GM23248 (cell line): ENCODE data around the gene PIP4K2C. TPM values are rescaled to one million over a fixed set of nuclear protein-coding genes. Genes with fewer than 3 reads are reported as not detected.
A peak's percentile ranks its signal among the peaks of the same experiment; 100 is the strongest.

Source experiments
- DNase-seq: peaks from one replicate; pipeline ENCODE4 v3.0.0-alpha.2; 2015
- H2AFZ ChIP-seq: fragments of 200-600 bp; sonication (generic); 2 replicates; pipeline ENCODE4 v1.6.1; 2016; ENCODE audit warnings: antibody characterized with exemption
- H3F3A ChIP-seq: fragments of 200-600 bp; sonication (generic); 2 replicates; pipeline ENCODE4 v1.6.1; 2016; ENCODE audit warnings: mild to moderate bottlenecking, antibody characterized with exemption, mixed run types; ENCODE audit not compliant: insufficient read depth
- H3K27ac ChIP-seq: fragments of 200-600 bp; sonication (generic); 2 replicates; pipeline ENCODE4 v1.5.1; 2016; ENCODE audit warnings: mild to moderate bottlenecking
- H3K27me3 ChIP-seq: fragments of 200-600 bp; sonication (generic); replicated peaks from 2 replicates; pipeline ENCODE4 v1.6.1; 2016; ENCODE audit warnings: mild to moderate bottlenecking; ENCODE audit not compliant: insufficient read depth
- H3K36me3 ChIP-seq: fragments of 200-600 bp; sonication (generic); 2 replicates; pipeline ENCODE4 v1.6.1; 2016; ENCODE audit warnings: low read depth, mild to moderate bottlenecking
- H3K4me1 ChIP-seq: fragments of 200-600 bp; sonication (generic); 2 replicates; pipeline ENCODE4 v1.6.1; 2016; ENCODE audit warnings: mild to moderate bottlenecking; ENCODE audit not compliant: insufficient read depth
- H3K4me2 ChIP-seq: fragments of 200-600 bp; sonication (generic); one replicate; pipeline ENCODE4 v1.6.1; 2016; ENCODE audit warnings: mild to moderate bottlenecking; ENCODE audit not compliant: unreplicated experiment
- H3K4me3 ChIP-seq: fragments of 200-600 bp; sonication (generic); 2 replicates; pipeline ENCODE4 v1.5.1; 2016; ENCODE audit warnings: mild to moderate bottlenecking
- H3K79me2 ChIP-seq: fragments of 200-600 bp; sonication (generic); 2 replicates; pipeline ENCODE4 v1.6.1; 2016; ENCODE audit warnings: mild to moderate bottlenecking; ENCODE audit not compliant: insufficient read depth
- H3K9ac ChIP-seq: fragments of 200-600 bp; sonication (generic); 2 replicates; pipeline ENCODE4 v1.6.1; 2016; ENCODE audit warnings: mild to moderate bottlenecking
- H3K9me2 ChIP-seq: fragments of 200-600 bp; sonication (generic); 2 replicates; pipeline ENCODE4 v1.6.1; 2016; ENCODE audit warnings: mixed run types, mild to moderate bottlenecking, moderate library complexity; ENCODE audit not compliant: insufficient read depth
- H3K9me3 ChIP-seq: fragments of 200-600 bp; sonication (generic); one replicate; pipeline ENCODE4 v1.6.1; 2017; ENCODE audit warnings: low read depth
- H4K20me1 ChIP-seq: fragments of 200-600 bp; sonication (generic); 2 replicates; pipeline ENCODE4 v1.6.0; 2016; ENCODE audit not compliant: insufficient read depth
- EZH2 ChIP-seq: fragments of 200-600 bp; sonication (generic); IDR thresholded peaks from 2 replicates; pipeline ENCODE4 v1.6.1; 2018; ENCODE audit warnings: antibody characterized with exemption, mild to moderate bottlenecking; ENCODE audit not compliant: insufficient read depth, poor library complexity, severe bottlenecking
- EZH2phosphoT487 ChIP-seq: fragments of 200-600 bp; sonication (generic); IDR thresholded peaks from 2 replicates; pipeline ENCODE4 v1.6.1; 2018; ENCODE audit warnings: antibody characterized with exemption, moderate library complexity, mild to moderate bottlenecking, low read depth; ENCODE audit not compliant: insufficient read depth
- WGBS, 2 experiments: methylation state at CpG; one replicate each; pipeline ENCODE4 v1.1.6; 2015 to 2017; ENCODE audit warnings: low lambda C conversion rate in 2 of 2, low coverage in 1 of 2; ENCODE audit errors: missing lambda C conversion rate in 2 of 2; 5-methylcytosine and 5-hydroxymethylcytosine counted together
- in situ Hi-C: fragments of 300-500 bp; cut with MboI; formaldehyde crosslinking; loops from 2 replicates; pipeline ENCODE4 v1.15.0; 2020
- polyA plus RNA-seq: library from polyadenylated mRNA; unstranded; fragments of >200 nt; fragmentation: Nextera tagmentation; extraction: Ambion mirVana; gene quantifications from 2 replicates; pipeline ENCODE4 v1.2.1, GENCODE V29; 2016
- total RNA-seq: library from RNA; depleted of rRNA; stranded (reverse); fragments of >200 nt; shearing (Covaris generic); gene quantifications from 2 replicates; pipeline ENCODE4 v1.2.3, GENCODE V29; 2014

The PIP4K2C gene
- total and polyA plus RNA-seq, 2 experiments from 2014 or later = 22.5 to 27.3 TPM

DNA sequence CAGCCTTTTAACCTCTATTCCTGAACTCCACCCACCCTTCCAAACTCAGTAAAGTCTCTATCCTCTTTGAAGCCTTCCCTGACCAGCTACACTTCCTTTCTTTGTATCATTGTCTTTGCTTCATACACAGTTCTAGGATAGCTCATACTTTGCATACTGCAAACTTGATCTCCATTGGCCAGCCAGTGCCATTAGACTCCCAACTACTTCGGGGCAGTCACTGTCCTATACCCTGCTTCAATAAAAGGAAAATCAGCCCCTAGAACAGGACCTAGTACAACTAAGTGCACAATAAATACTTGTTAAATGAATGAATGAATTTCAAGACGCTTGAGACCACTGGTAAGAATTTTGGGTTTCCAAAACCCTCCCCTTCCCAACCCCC, 521 bp upstream of the PIP4K2C start:
- Histone ChIP-seq H3K9me2 (no peaks in the 10 kb centered on the region), H3K27me3 (peaks cover 6% of the 10 kb centered on the region; the same call in 1 of the 2 replicates), H2AFZ (peak overlapping the region; percentile 95), H3K4me1 (peaks cover 15% of the 10 kb centered on the region), H3K9ac (peak overlapping the region; percentile 78), H4K20me1 (no peaks in the 10 kb centered on the region), H3K4me3 (peak overlapping the region; percentile 94), H3K4me2 (peak overlapping the region; percentile 94), H3F3A (0 out of 2 replicates have a peak, but pooled peaks cover 5% of the 10 kb centered on the region), H3K9me3 (no peaks in the 10 kb centered on the region), H3K27ac (no peak overlapping the region), H3K79me2 (no peaks in the 10 kb centered on the region), H3K36me3 (no peaks in the 10 kb centered on the region; the same call in 1 of the 2 replicates)
- TF ChIP-seq EZH2 (no peak), EZH2phosphoT487 (no peak)
- in situ Hi-C loops = no loop called here
- DNase-seq = no peak
- 0% methylated on average over 2 of the region's 2 CpGs for WGBS, 2 experiments

DNA sequence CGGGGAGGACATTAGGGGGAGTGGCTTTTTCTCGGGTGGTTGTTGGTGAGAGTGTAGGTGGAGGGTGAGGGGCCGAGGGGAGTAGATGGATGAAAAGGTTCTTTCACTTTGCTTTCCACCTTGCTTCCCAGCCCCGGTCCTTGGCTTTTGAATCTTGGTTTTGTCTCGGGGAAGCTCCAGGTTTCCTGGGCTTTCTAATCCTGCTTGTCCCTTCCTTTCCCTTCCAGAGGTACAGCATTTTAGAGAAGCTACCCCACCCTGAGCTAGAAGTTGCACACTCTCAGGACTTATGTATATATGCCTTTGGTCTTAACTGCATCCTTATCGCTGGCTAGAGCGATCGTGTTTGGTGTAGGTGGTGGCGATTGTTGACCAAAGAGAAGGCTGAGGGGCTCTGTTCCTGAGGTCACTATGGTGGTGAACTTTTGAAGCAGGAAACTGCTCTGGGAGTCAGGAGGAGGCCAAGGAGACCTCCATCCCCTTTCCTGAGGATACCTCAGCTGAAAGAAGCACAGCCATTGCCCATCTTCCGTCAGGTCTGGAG, 862 bp downstream of the PIP4K2C start:
- H3K79me2 ChIP-seq = no peaks in the 10 kb centered on the region
- H3K9me3 ChIP-seq = no peaks in the 10 kb centered on the region
- peak overlapping the region; percentile 94 for H3K4me3 ChIP-seq
- H3K9me2 ChIP-seq = no peaks in the 10 kb centered on the region
- in situ Hi-C loops = no loop called here
- DNase-seq = no peak
- H2AFZ ChIP-seq = peak overlapping the region; percentile 95
- H3K9ac ChIP-seq = peak overlapping the region; percentile 78
- no peak overlapping the region for H3K27ac ChIP-seq
- H3K4me1 ChIP-seq = peaks cover 15% of the 10 kb centered on the region
- WGBS, 2 experiments = 51 to 52% methylated on average over 10 of the region's 10 CpGs
- H3K27me3 ChIP-seq = peaks cover 6% of the 10 kb centered on the region; the same call in 1 of the 2 replicates
- H3F3A ChIP-seq = 0 out of 2 replicates have a peak, but pooled peaks cover 5% of the 10 kb centered on the region
- peak overlapping the region; percentile 94 for H3K4me2 ChIP-seq
- H4K20me1 ChIP-seq = no peaks in the 10 kb centered on the region
- H3K36me3 ChIP-seq = peaks cover 4% of the 10 kb centered on the region; the same call in 1 of the 2 replicates
- TF ChIP-seq EZH2phosphoT487 (no peak), EZH2 (no peak)

DNA sequence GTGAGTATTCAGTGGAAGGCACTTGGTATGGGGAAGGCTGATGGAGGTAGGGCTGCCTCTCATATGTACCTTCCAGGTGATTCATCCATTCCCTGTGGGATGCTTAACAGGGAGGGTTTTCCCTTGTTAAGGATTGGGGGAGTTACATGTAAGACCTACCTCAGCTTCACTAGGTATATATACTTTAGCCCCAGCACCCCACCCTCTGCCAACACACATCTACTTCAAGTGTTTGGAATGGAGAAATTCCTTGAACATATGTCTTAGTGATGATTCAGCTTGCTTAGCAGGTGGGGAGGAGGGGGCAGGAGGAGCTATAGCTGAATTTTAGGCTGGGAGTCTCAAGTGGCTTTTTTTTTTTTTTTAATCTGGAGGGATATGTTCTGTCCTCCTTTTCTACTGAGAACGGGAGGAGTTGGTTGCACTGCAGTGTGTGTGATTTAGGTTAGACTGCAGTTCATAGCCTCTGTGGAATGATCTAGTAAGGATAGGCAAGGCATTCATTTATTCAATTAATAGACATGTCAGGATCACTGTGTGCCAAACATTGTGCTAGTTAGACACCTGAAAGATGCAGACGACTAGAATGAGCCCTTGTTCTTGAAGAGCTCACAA, 1.7 kb downstream of the PIP4K2C start:
- TF ChIP-seq EZH2 (no peak), EZH2phosphoT487 (no peak)
- H4K20me1 ChIP-seq = no peaks in the 10 kb centered on the region
- peak; percentile 36 for DNase-seq
- 0 out of 2 replicates have a peak, but pooled peaks cover 5% of the 10 kb centered on the region for H3F3A ChIP-seq
- no peak overlapping the region for H2AFZ ChIP-seq
- no peak overlapping the region for H3K4me2 ChIP-seq
- in situ Hi-C loops = no loop called here
- H3K36me3 ChIP-seq = peaks cover 4% of the 10 kb centered on the region; the same call in 1 of the 2 replicates
- 89 to 95% methylated on average over 2 of the region's 2 CpGs for WGBS, 2 experiments
- 0 out of 2 replicates have a peak overlapping the region, but pooled peaks have one; percentile 94 for H3K4me3 ChIP-seq
- H3K9me3 ChIP-seq = no peaks in the 10 kb centered on the region
- peaks cover 6% of the 10 kb centered on the region; the same call in 1 of the 2 replicates for H3K27me3 ChIP-seq
- peaks cover 15% of the 10 kb centered on the region for H3K4me1 ChIP-seq
- no peak overlapping the region for H3K27ac ChIP-seq
- no peaks in the 10 kb centered on the region for H3K79me2 ChIP-seq
- no peaks in the 10 kb centered on the region for H3K9me2 ChIP-seq
- no peak overlapping the region for H3K9ac ChIP-seq

DNA sequence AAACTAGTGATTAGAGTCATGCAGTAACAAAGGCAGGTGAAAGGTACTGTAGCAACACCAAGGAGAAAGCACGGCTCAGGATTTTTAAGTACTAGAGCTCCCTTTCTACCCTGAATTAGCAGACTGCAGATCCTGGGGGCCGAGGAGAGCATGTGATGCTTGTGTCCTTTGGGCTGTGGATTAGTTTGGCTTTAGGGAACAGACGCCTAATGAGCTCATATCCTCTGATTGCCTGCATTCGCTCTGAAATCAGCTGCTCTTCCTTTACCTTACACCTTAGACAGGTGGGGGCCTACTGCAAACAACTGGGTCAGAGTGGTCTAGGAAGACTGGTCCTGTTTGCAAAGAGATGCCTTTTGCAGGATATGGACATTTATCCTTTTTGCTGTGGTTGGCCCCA, 2.2 kb downstream of the PIP4K2C start:
- Histone ChIP-seq H3K9me2 (no peaks in the 10 kb centered on the region), H3K9ac (no peak overlapping the region), H3K4me1 (peaks cover 15% of the 10 kb centered on the region), H3K4me2 (no peak overlapping the region), H3K27ac (no peak overlapping the region), H4K20me1 (no peaks in the 10 kb centered on the region), H3K36me3 (peaks cover 4% of the 10 kb centered on the region; the same call in 1 of the 2 replicates), H3K4me3 (no peak overlapping the region), H3K9me3 (no peaks in the 10 kb centered on the region), H2AFZ (no peak overlapping the region), H3K79me2 (no peaks in the 10 kb centered on the region), H3F3A (0 out of 2 replicates have a peak, but pooled peaks cover 5% of the 10 kb centered on the region), H3K27me3 (peaks cover under 1% of the 10 kb centered on the region; the same call in 1 of the 2 replicates)
- no peak for TF ChIP-seq EZH2phosphoT487
- no peak for TF ChIP-seq EZH2
- in situ Hi-C loops = no loop called here
- DNase-seq = no peak
- WGBS, 2 experiments = 90 to 96% methylated on average over 4 of the region's 4 CpGs
